ENCODE data around the gene KDM2A.

KDM2A gene

DNA sequence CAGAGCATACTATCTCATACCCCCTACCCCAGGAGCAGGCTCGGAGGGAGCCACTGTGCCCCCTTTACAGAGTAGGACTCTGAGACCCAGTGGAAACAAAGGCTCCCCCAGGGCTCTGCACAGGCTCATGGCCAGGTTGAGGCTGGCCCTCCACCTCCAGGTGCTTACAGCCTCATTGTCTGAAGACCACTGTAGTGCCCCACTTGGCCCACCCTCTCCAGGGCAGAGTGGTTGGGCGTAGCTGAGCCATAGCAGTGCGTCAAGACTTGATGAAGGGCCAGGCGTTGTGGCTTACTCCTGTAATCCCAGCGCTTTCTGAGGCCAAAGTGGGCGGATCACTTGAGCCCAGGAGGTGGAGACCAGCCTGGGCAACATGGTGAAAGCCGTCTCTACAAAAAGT is 171.7 kb downstream of the KDM2A start:
- peak overlapping the region; percentile 66 for H3K4me3 ChIP-seq (replicated peaks; ENCODE audit: insufficient read depth, low read length)
- H3K27me3 ChIP-seq (ENCODE audit: insufficient read depth, poor library complexity, severe bottlenecking) = no peaks in the 10 kb centered on the region
- TF ChIP-seq, protein P1, sequence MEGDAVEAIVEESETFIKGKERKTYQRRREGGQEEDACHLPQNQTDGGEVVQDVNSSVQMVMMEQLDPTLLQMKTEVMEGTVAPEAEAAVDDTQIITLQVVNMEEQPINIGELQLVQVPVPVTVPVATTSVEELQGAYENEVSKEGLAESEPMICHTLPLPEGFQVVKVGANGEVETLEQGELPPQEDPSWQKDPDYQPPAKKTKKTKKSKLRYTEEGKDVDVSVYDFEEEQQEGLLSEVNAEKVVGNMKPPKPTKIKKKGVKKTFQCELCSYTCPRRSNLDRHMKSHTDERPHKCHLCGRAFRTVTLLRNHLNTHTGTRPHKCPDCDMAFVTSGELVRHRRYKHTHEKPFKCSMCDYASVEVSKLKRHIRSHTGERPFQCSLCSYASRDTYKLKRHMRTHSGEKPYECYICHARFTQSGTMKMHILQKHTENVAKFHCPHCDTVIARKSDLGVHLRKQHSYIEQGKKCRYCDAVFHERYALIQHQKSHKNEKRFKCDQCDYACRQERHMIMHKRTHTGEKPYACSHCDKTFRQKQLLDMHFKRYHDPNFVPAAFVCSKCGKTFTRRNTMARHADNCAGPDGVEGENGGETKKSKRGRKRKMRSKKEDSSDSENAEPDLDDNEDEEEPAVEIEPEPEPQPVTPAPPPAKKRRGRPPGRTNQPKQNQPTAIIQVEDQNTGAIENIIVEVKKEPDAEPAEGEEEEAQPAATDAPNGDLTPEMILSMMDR (IDR thresholded peaks at IDR 0.05; ENCODE audit: insufficient read depth, low read length) = no peak
- TF ChIP-seq, protein P2, sequence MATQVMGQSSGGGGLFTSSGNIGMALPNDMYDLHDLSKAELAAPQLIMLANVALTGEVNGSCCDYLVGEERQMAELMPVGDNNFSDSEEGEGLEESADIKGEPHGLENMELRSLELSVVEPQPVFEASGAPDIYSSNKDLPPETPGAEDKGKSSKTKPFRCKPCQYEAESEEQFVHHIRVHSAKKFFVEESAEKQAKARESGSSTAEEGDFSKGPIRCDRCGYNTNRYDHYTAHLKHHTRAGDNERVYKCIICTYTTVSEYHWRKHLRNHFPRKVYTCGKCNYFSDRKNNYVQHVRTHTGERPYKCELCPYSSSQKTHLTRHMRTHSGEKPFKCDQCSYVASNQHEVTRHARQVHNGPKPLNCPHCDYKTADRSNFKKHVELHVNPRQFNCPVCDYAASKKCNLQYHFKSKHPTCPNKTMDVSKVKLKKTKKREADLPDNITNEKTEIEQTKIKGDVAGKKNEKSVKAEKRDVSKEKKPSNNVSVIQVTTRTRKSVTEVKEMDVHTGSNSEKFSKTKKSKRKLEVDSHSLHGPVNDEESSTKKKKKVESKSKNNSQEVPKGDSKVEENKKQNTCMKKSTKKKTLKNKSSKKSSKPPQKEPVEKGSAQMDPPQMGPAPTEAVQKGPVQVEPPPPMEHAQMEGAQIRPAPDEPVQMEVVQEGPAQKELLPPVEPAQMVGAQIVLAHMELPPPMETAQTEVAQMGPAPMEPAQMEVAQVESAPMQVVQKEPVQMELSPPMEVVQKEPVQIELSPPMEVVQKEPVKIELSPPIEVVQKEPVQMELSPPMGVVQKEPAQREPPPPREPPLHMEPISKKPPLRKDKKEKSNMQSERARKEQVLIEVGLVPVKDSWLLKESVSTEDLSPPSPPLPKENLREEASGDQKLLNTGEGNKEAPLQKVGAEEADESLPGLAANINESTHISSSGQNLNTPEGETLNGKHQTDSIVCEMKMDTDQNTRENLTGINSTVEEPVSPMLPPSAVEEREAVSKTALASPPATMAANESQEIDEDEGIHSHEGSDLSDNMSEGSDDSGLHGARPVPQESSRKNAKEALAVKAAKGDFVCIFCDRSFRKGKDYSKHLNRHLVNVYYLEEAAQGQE (IDR thresholded peaks at IDR 0.05; ENCODE audit: insufficient replicate concordance, low read depth) = no peak
- TF ChIP-seq SPI1 (IDR thresholded peaks at IDR 0.05; ENCODE audit: borderline replicate concordance, low read depth) = no peak
- no peak for TF ChIP-seq GABPA (IDR thresholded peaks at IDR 0.05; ENCODE audit: low read depth)
- no peak for TF ChIP-seq POLR2AphosphoS5 (IDR thresholded peaks at IDR 0.05; ENCODE audit: low read depth)
- peak in 1 of 2 experiments; percentile 22 for DNase-seq (ENCODE audit: low read depth in 1 of 2, low spot score in 1 of 2)
- H3K27ac ChIP-seq (replicated peaks) = peak overlapping the region; percentile 82

DNA sequence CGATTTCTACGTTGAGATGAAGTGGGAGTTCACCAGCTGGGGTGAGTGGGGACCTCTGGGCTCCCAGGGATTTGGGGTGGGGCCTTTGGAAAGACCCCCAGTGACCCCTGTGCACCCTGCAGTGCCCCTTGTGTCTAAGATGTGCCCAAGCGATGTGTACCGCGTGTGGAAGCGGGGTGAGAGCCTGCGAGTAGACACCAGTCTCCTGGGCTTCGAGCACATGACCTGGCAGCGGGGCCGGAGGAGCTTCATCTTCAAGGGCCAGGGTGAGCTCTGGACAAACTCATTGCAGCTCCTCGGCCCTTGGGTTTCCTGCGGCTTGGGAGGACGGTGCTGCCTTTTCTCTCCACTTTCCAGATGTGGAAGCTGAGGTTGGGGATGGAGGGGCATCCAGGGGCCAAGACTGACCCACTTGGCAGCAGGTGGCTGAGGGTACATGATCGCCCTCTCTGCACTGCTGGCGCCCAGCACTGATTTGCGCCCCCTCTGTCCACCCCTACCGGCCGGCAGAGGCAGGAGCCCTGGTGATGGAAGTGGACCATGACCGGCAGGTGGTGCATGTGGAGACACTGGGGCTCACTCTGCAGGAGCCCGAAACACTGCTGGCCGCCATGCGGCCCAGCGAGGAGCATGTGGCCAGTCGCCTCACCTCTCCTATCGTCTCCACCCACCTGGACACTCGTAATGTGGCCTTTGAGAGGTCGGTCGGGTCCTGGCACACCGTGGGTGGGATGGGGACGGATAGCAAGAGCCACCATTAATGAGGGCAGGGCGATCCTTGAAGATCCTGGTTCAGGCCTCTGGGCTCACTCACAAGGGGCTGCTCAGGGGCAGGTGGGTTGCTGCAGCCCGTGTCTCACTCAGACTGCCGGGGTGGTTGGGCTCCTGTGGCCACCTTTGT is 172.7 kb downstream of the KDM2A start:
- DNase-seq (ENCODE audit: low read depth in 1 of 2, low spot score in 1 of 2) = no peak
- Histone ChIP-seq H3K27ac (replicated peaks) (no peak overlapping the region; the same call in 1 of the 2 replicates), H3K4me3 (replicated peaks; ENCODE audit: insufficient read depth, low read length) (peak overlapping the region; percentile 66)

DNA sequence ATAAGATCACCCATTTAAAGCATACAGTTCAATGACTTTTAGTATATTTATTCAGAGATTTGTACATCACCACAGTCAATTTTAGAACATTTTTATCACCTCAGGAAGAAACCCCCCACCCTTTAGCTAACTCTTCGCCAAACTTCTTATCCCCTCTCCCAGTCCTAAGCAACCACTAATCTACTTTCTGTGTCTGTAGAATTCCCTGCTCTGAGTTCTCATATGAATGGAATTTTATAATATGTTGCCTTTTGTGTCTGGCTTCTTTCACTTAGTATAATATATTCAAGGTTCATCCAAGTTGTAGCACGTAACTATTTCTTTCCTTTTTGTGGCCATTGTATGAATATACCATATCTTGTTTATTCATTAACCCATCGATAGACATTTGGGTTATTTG is 173.6 kb downstream of the KDM2A start:
- no peak overlapping the region for H3K4me3 ChIP-seq (replicated peaks; ENCODE audit: insufficient read depth, low read length)

More for the DNA sequence above, 172.7 kb downstream of the KDM2A start:
- no peaks in the 10 kb centered on the region for H3K27me3 ChIP-seq (ENCODE audit: insufficient read depth, poor library complexity, severe bottlenecking)
- TF ChIP-seq, protein P2 (IDR thresholded peaks at IDR 0.05; ENCODE audit: insufficient replicate concordance, low read depth) = no peak
- TF ChIP-seq GABPA (IDR thresholded peaks at IDR 0.05; ENCODE audit: low read depth) = no peak
- TF ChIP-seq, protein P1 (IDR thresholded peaks at IDR 0.05; ENCODE audit: insufficient read depth, low read length) = no peak
- TF ChIP-seq SPI1 (IDR thresholded peaks at IDR 0.05; ENCODE audit: borderline replicate concordance, low read depth) = no peak
- no peak for TF ChIP-seq POLR2AphosphoS5 (IDR thresholded peaks at IDR 0.05; ENCODE audit: low read depth)

More for the DNA sequence above, 173.6 kb downstream of the KDM2A start:
- TF ChIP-seq, protein P1 (IDR thresholded peaks at IDR 0.05; ENCODE audit: insufficient read depth, low read length) = no peak
- TF ChIP-seq, protein P2 (IDR thresholded peaks at IDR 0.05; ENCODE audit: insufficient replicate concordance, low read depth) = no peak
- no peak for TF ChIP-seq GABPA (IDR thresholded peaks at IDR 0.05; ENCODE audit: low read depth)
- no peak for TF ChIP-seq POLR2AphosphoS5 (IDR thresholded peaks at IDR 0.05; ENCODE audit: low read depth)
- TF ChIP-seq SPI1 (IDR thresholded peaks at IDR 0.05; ENCODE audit: borderline replicate concordance, low read depth) = no peak
- DNase-seq (ENCODE audit: low read depth in 1 of 2, low spot score in 1 of 2) = no peak
- no peak overlapping the region for H3K27ac ChIP-seq (replicated peaks)
- H3K27me3 ChIP-seq (ENCODE audit: insufficient read depth, poor library complexity, severe bottlenecking) = no peaks in the 10 kb centered on the region

Measured in HL-60 (cell line).